Prostate gland (tissue), 2 donors: ENCODE data around the gene TOGARAM2.

Experiments
- POLR2A ChIP-seq: fragments of 450-650 bp; IDR thresholded peaks from one replicate; pipeline ENCODE4 v1.6.1; 2016; ENCODE audit warnings: antibody characterized with exemption, mild to moderate bottlenecking
- TF ChIP-seq, protein P1 (sequence below), 4 experiments: fragments of 200-600 bp in 2 of 4; fragments of 450-650 bp in 2 of 4; sonication (generic) in 2 of 4; IDR thresholded peaks; 1 replicate in 3 of 4; 2 replicates in 1 of 4; pipeline ENCODE4 v1.5.1; 2016 to 2019; ENCODE audit warnings: antibody characterized with exemption in 4 of 4, mild to moderate bottlenecking in 2 of 4, moderate library complexity in 2 of 4

DNA sequence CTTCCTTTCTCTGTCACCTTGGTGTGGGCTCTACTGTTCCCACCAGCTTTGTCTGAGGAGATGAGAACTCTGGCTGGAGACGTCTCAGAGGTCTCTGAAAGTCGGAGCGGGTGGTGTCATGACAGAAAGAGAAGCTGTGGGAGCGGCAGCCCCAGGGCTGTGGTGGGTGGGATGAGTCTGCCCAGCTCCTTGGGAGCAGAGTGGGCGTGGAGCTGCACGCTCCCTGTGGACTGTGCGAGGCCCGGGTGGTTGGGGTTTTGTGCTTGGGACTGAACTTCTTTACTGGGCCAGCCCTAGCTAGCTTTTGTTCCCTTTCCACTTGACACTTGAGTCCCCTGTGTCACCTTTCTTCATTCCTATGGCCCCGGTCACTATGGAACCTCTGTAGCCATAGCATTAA is 10.4 kb downstream of the TOGARAM2 start:
- TF ChIP-seq, protein P1, sequence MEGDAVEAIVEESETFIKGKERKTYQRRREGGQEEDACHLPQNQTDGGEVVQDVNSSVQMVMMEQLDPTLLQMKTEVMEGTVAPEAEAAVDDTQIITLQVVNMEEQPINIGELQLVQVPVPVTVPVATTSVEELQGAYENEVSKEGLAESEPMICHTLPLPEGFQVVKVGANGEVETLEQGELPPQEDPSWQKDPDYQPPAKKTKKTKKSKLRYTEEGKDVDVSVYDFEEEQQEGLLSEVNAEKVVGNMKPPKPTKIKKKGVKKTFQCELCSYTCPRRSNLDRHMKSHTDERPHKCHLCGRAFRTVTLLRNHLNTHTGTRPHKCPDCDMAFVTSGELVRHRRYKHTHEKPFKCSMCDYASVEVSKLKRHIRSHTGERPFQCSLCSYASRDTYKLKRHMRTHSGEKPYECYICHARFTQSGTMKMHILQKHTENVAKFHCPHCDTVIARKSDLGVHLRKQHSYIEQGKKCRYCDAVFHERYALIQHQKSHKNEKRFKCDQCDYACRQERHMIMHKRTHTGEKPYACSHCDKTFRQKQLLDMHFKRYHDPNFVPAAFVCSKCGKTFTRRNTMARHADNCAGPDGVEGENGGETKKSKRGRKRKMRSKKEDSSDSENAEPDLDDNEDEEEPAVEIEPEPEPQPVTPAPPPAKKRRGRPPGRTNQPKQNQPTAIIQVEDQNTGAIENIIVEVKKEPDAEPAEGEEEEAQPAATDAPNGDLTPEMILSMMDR (IDR thresholded peaks at IDR 0.05) = no peak
- no peak for TF ChIP-seq POLR2A
